GM21825 (cell line): ENCODE data around the gene PACSIN1.

Experiments used
- ATAC-seq: cut with Tn5 transposase; IDR thresholded peaks from one replicate; pipeline ENCODE4 v1.9.1; 2021; ENCODE audit warnings: mild to moderate bottlenecking, moderate library complexity; ENCODE audit not compliant: unreplicated experiment

The PACSIN1 gene

GRCh38 chr6:34578445-34579262, 112.8 kb downstream of the PACSIN1 start:
- no peak for ATAC-seq

- ATAC-seq, result no peak
These were observed 115.1 kb downstream of the PACSIN1 start for GRCh38 chr6:34580707-34581560.

- ATAC-seq, result no peak
These were observed 115.7 kb downstream of the PACSIN1 start for GRCh38 chr6:34581561-34581920.

GRCh38 chr6:34583461-34583860, 117.6 kb downstream of the PACSIN1 start:
- no peak for ATAC-seq

GRCh38 chr6:34583861-34584604, 118.2 kb downstream of the PACSIN1 start:
- ATAC-seq, result no peak

GRCh38 chr6:34584694-34585093, 118.8 kb downstream of the PACSIN1 start:
- ATAC-seq, result no peak
